ENCODE data around the gene SYNPO2. TPM values are rescaled to one million over a fixed set of nuclear protein-coding genes. Genes with fewer than 3 reads are reported as not detected.

The SYNPO2 gene
- 0.28 TPM for total RNA-seq (2021; ENCODE audit: unreplicated experiment)
- polyA plus RNA-seq (2012; ENCODE audit: insufficient read length), result 0.02 TPM
- Bru-seq, nascent RNA, result percentile 10 among the genes with signal in this experiment
- BruChase-seq, experiment 1, labeled RNA remaining after a 2-hour chase, result percentile 14 among the genes with signal in this experiment
- percentile 11 among the genes with signal in this experiment for BruChase-seq, experiment 2, labeled RNA remaining after a 6-hour chase
- long read RNA-seq, partial matches to known transcripts, result 0 of 1 reads
- long read RNA-seq, other reads (novel, unspliced or antisense), result 1 of 1 reads

DNA sequence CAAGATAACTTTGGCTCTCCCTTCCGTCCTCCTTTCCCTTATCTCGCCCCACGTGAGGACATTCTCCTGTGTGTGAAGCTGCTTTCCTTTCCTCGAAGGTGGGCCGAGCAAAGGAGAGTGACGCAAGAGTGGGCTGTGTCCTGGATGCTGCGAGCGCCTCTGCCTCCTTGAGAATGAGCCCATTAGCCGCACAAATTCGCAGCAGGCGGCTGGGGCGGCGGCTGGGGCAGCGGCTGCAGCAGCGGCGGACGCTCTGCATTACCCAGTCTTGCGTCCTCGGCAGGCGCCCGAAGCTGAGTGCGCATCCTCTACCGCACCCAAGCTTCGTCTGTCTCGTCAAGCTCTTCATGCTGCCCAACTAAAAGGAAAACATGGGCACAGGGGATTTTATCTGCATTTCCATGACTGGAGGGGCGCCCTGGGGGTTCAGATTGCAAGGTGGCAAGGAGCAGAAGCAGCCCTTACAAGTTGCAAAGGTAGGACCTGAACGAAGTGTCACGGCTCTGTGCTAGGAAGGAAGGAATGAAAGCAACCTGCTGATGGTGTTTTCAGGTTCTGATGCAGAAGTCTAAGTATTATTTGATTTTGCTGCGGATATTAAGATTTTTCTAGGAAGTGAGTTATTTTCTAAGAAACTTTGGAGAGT, at the start of gene SYNPO2:
Gene SYNPO2, plus strand, starts transcription at position 189 of the 646 bp plus-strand sequence. Its CDS starts 183 bp downstream, at position 372.
- ChIA-PET CTCF (no interaction called here), POLR2A (no interaction called here)
- Histone ChIP-seq H3K4me3 (ENCODE audit: low read depth in 2 of 2, low read length in 2 of 2) (peak within 1 kb of the TSS; percentile 45 to 58), H3K27ac (ENCODE audit: low read length) (no peak within 1 kb of the TSS), H3K27me3 (ENCODE audit: control insufficient read depth, insufficient read depth, low read length) (peaks cover 12% of the 10 kb centered on the region), H3K4me1 (ENCODE audit: control insufficient read depth, insufficient read depth, low read length) (no peaks in the 10 kb centered on the region), H3K36me3 (ENCODE audit: control insufficient read depth, insufficient read depth, low read length) (no peaks in the 10 kb centered on the region), H3K9me3 (ENCODE audit: control insufficient read depth, insufficient read depth, low read depth, low read length) (no peaks in the 10 kb centered on the region)
- ATAC-seq (peak; percentile 88), DNase-seq (ENCODE audit: low read depth, low spot score) (no peak)
- TF ChIP-seq REST (IDR thresholded peaks at IDR 0.05; ENCODE audit: insufficient read depth in 1 of 2, low read depth in 2 of 2, low read length in 1 of 2) (no peak), SIN3A (IDR thresholded peaks at IDR 0.05; ENCODE audit: borderline replicate concordance, insufficient read depth, low read depth, low read length) (no peak)
- intact Hi-C loops (cut with micrococcal nuclease; ENCODE audit: unreplicated experiment) (no loop called here), in situ Hi-C loops (cut with HindIII; ENCODE audit: low pct_unique_long_range_greater_than_20kb, low sequenced_read_pairs) (no loop called here)
- BruUV-seq (replicated peaks), result no TSS peak

DNA sequence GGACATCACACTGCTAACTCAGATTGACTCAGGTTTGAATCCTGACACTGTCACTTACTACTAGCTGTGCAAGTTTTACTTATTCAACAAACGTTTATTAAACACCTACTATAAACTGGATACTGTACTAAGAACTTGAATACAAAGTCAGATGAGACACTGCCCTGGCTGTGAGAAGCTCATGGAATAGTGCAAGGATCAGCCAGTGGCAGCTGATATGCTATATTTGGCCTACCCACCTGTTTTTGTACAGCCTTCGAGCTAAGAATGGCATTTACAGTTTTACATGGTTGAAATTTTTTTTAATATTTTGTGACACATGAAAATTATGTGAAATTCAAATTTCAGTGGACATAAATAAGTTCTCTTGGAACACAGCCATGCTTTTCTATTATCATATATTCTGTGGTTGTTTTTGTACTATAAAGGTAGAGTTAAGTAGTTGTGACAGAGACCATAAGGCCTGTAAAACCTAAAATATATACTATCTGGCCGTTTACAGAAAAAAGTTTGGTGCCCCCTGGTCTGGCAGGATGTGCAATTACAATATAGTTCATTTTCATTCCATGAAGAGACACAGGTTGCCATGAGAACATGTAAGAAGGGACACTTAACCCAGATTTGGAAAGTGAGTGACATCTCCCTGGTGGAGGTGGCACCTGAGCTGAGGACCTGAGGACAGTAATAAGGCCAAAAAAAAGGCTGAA, 49.3 kb upstream of the SYNPO2 start:
- TF ChIP-seq CTCF (IDR thresholded peaks at IDR 0.05), result no peak
- no peak for TF ChIP-seq TCF7L2 (IDR thresholded peaks at IDR 0.05; ENCODE audit: low read depth, low read length)
- no peak for TF ChIP-seq POLR2AphosphoS5 (IDR thresholded peaks at IDR 0.05; ENCODE audit: low read depth, low read length)
- no peak for TF ChIP-seq REST (IDR thresholded peaks at IDR 0.05; ENCODE audit: insufficient read depth in 1 of 2, low read depth in 2 of 2, low read length in 1 of 2)
- no peak for TF ChIP-seq SIN3A (IDR thresholded peaks at IDR 0.05; ENCODE audit: borderline replicate concordance, insufficient read depth, low read depth, low read length)
- CTCF ChIA-PET, result interaction anchor here (0.6 kb wide), 1 partner anchor 374 kb away, joined by 3 read pairs; no protein-coding TSS in a partner anchor
- Histone ChIP-seq H3K27me3 (ENCODE audit: control insufficient read depth, insufficient read depth, low read length) (no peaks in the 10 kb centered on the region), H3K27ac (ENCODE audit: low read length) (no peak overlapping the region), H3K9me3 (ENCODE audit: control insufficient read depth, insufficient read depth, low read depth, low read length) (no peaks in the 10 kb centered on the region), H3K4me1 (ENCODE audit: control insufficient read depth, insufficient read depth, low read length) (peaks cover 6% of the 10 kb centered on the region), H3K36me3 (ENCODE audit: control insufficient read depth, insufficient read depth, low read length) (peaks cover 2% of the 10 kb centered on the region; the same call in 1 of the 2 replicates), H3K4me3 (ENCODE audit: low read depth in 2 of 2, low read length in 2 of 2) (no peak overlapping the region)
- no peak for ATAC-seq
- POLR2A ChIA-PET, result no interaction called here
- BruUV-seq (replicated peaks), result no TSS peak
- in situ Hi-C loops (cut with HindIII; ENCODE audit: low pct_unique_long_range_greater_than_20kb, low sequenced_read_pairs) (no loop called here), intact Hi-C loops (cut with micrococcal nuclease; ENCODE audit: unreplicated experiment) (no loop called here)
- no peak for DNase-seq (ENCODE audit: low read depth, low spot score)
